H1 (cell line): ENCODE measurements around the gene LAMTOR4. TPM values are rescaled to one million over a fixed set of nuclear protein-coding genes. Genes with fewer than 3 reads are reported as not detected.

Source experiments
- CTCF ChIA-PET: fragments of 300-600 bp; sonication (Branson Sonifier 250); formaldehyde crosslinking; loops from one replicate; lab custom pipeline; 2021; ENCODE audit not compliant: partially characterized antibody; lab: Charles Lee
- POLR2A ChIA-PET: fragments of 300-600 bp; sonication (Branson Sonifier 250); formaldehyde crosslinking; loops from one replicate; lab custom pipeline; 2021; ENCODE audit warnings: inconsistent platforms; ENCODE audit not compliant: partially characterized antibody; lab: Charles Lee
- DNase-seq, 2 experiments: peaks; one replicate each; pipeline versions ENCODE4 v3.0.0 to v3.0.0-alpha.2; 2010 to 2022; ENCODE audit warnings: low spot score in 2 of 2, low read depth in 1 of 2, mixed read lengths in 1 of 2
- FAIRE-seq: peaks from 2 replicates; lab custom pipeline; 2011; peaks lifted over from hg19 to GRCh38; lab: Jason Lieb, UNC
- H2AFZ ChIP-seq: 2 replicates; pipeline ENCODE4 v1.8.1; 2012; ENCODE audit warnings: low read length, inconsistent platforms
- H2AK5ac ChIP-seq: 2 replicates; pipeline ENCODE4 v1.6.1; 2013; ENCODE audit warnings: low read depth, low read length
- H2BK120ac ChIP-seq: replicated peaks from 2 replicates; pipeline ENCODE3; 2013; ENCODE audit warnings: low read depth, low read length, inconsistent platforms
- H2BK12ac ChIP-seq: 2 replicates; pipeline ENCODE4 v1.6.1; 2013; ENCODE audit warnings: low read depth, low read length
- H2BK15ac ChIP-seq: 2 replicates; pipeline ENCODE4 v1.6.1; 2013; ENCODE audit warnings: low read length
- H2BK20ac ChIP-seq: 2 replicates; pipeline ENCODE4 v1.6.1; 2013; ENCODE audit warnings: low read length
- H2BK5ac ChIP-seq: 2 replicates; pipeline ENCODE4 v1.6.1; 2013; ENCODE audit warnings: low read depth, low read length
- H3K14ac ChIP-seq: 2 replicates; pipeline ENCODE4 v1.6.1; 2013; ENCODE audit warnings: inconsistent platforms; ENCODE audit not compliant: insufficient read length
- H3K18ac ChIP-seq: 2 replicates; pipeline ENCODE4 v1.6.1; 2013; ENCODE audit warnings: low read length; ENCODE audit errors: extremely low read depth
- H3K23ac ChIP-seq: 2 replicates; pipeline ENCODE4 v1.6.1; 2013; ENCODE audit warnings: inconsistent platforms; ENCODE audit not compliant: insufficient read length
- H3K23me2 ChIP-seq: 2 replicates; pipeline ENCODE4 v1.6.1; 2013; ENCODE audit warnings: low read depth, low read length
- H3K27ac ChIP-seq: 2 replicates; pipeline ENCODE4 v1.6.1; 2011; ENCODE audit warnings: low read depth, low read length, inconsistent platforms
- H3K27me3 ChIP-seq, 4 experiments: replicated peaks in 1 of 4; 1 replicate in 1 of 4; 2 replicates in 3 of 4; pipeline versions ENCODE4 v1.6.1 to v1.8.1; 2011 to 2013; ENCODE audit warnings: low read length in 3 of 4, mild to moderate bottlenecking in 3 of 4, inconsistent platforms in 2 of 4, mixed read lengths in 2 of 4, moderate library complexity in 1 of 4; ENCODE audit not compliant: control insufficient read depth in 3 of 4, insufficient read depth in 3 of 4; ENCODE audit errors: extremely low read depth in 1 of 4
- H3K36me3 ChIP-seq, 4 experiments: 2 replicates each; pipeline versions ENCODE4 v1.6.1 to v1.8.1; 2011 to 2013; ENCODE audit warnings: mild to moderate bottlenecking in 4 of 4, low read length in 3 of 4, moderate library complexity in 2 of 4, control low read depth in 1 of 4, inconsistent platforms in 1 of 4; ENCODE audit not compliant: insufficient read depth in 4 of 4, control insufficient read depth in 2 of 4
- H3K4ac ChIP-seq: replicated peaks from 2 replicates; pipeline ENCODE3; 2013; ENCODE audit warnings: low read length, low read depth, mixed read lengths, inconsistent platforms; ENCODE audit not compliant: insufficient read length
- H3K4me1 ChIP-seq, 4 experiments: replicated peaks in 1 of 4; 1 replicate in 1 of 4; 2 replicates in 3 of 4; pipeline versions ENCODE4 v1.6.1 to v1.8.1; 2011 to 2013; ENCODE audit warnings: low read length in 3 of 4, inconsistent platforms in 2 of 4, mixed read lengths in 1 of 4; ENCODE audit not compliant: insufficient read depth in 4 of 4, control insufficient read depth in 3 of 4
- H3K4me2 ChIP-seq, 2 experiments: 2 replicates each; pipeline versions ENCODE4 v1.6.1 to v1.8.1; 2011 to 2013; ENCODE audit warnings: low read depth in 2 of 2, low read length in 2 of 2, control low read depth in 1 of 2, inconsistent platforms in 1 of 2, mild to moderate bottlenecking in 1 of 2; ENCODE audit not compliant: insufficient read depth in 1 of 2
- H3K4me3 ChIP-seq, 4 experiments: fragments of 200-600, 300-600 bp in 1 of 4; sonication (generic), shearing (Covaris generic), sonication (Bioruptor Twin) in 1 of 4; 2 replicates each; pipeline versions ENCODE4 v1.5.1 to v1.8.1; 2011 to 2016; ENCODE audit warnings: low read length in 4 of 4, low read depth in 3 of 4, control low read depth in 2 of 4, inconsistent platforms in 2 of 4, mild to moderate bottlenecking in 2 of 4, mixed read lengths in 1 of 4, moderate library complexity in 1 of 4; ENCODE audit not compliant: insufficient read depth in 2 of 4; ENCODE audit errors: extremely low read depth in 1 of 4
- H3K56ac ChIP-seq: replicated peaks from 2 replicates; pipeline ENCODE3; 2013; ENCODE audit warnings: low read depth, mild to moderate bottlenecking, mixed read lengths, low read length, inconsistent platforms; ENCODE audit not compliant: insufficient read length
- H3K79me1 ChIP-seq: 2 replicates; pipeline ENCODE4 v1.6.1; 2013; ENCODE audit warnings: low read depth, low read length, control low read depth
- H3K79me2 ChIP-seq, 2 experiments: 2 replicates each; pipeline versions ENCODE4 v1.6.1 to v1.8.1; 2012 to 2013; ENCODE audit warnings: low read length in 2 of 2, mild to moderate bottlenecking in 2 of 2, inconsistent platforms in 1 of 2; ENCODE audit not compliant: insufficient read depth in 2 of 2, control insufficient read depth in 1 of 2
- H3K9ac ChIP-seq, 4 experiments: replicated peaks in 1 of 4; 1 replicate in 1 of 4; 2 replicates in 3 of 4; pipeline versions ENCODE4 v1.6.1 to v1.8.1; 2011 to 2013; ENCODE audit warnings: low read depth in 3 of 4, low read length in 3 of 4, control low read depth in 2 of 4, mild to moderate bottlenecking in 2 of 4, moderate library complexity in 2 of 4, inconsistent platforms in 1 of 4; ENCODE audit errors: extremely low read depth in 1 of 4
- H3K9me3 ChIP-seq, 2 experiments: 2 replicates each; pipeline versions ENCODE4 v1.6.1 to v1.8.1; 2012 to 2013; ENCODE audit warnings: mild to moderate bottlenecking in 2 of 2, moderate library complexity in 2 of 2, control low read depth in 1 of 2, inconsistent platforms in 1 of 2, low read depth in 1 of 2, low read length in 1 of 2, mixed read lengths in 1 of 2; ENCODE audit not compliant: insufficient read depth in 2 of 2
- H4K20me1 ChIP-seq, 2 experiments: replicated peaks in 1 of 2; 2 replicates each; pipeline versions ENCODE3 to v1.8.1; 2011 to 2013; ENCODE audit warnings: inconsistent platforms in 2 of 2, low read length in 2 of 2, mild to moderate bottlenecking in 1 of 2; ENCODE audit not compliant: insufficient read depth in 2 of 2, control insufficient read depth in 1 of 2
- H4K5ac ChIP-seq: 2 replicates; pipeline ENCODE4 v1.6.1; 2013; ENCODE audit warnings: low read length, low read depth, mixed read lengths, inconsistent platforms; ENCODE audit not compliant: insufficient read length
- H4K8ac ChIP-seq: 2 replicates; pipeline ENCODE4 v1.8.0; 2013; ENCODE audit warnings: mild to moderate bottlenecking, moderate library complexity, low read length, inconsistent platforms; ENCODE audit not compliant: insufficient read depth; ENCODE audit errors: extremely low read depth
- H4K91ac ChIP-seq: replicated peaks from 2 replicates; pipeline ENCODE3; 2013; ENCODE audit warnings: low read length, mixed read lengths, inconsistent platforms; ENCODE audit not compliant: insufficient read length
- BCL11A ChIP-seq, 2 experiments: IDR thresholded peaks; one replicate each; pipeline ENCODE4 v1.6.1; 2011; ENCODE audit warnings: low read depth in 2 of 2, low read length in 2 of 2, mild to moderate bottlenecking in 2 of 2
- CBX5 ChIP-seq: fragments of 300-800, 300-1000 bp; sonication (generic); IDR thresholded peaks from 2 replicates; pipeline ENCODE4 v1.7.1; 2016; ENCODE audit warnings: antibody characterized with exemption, low read length, low read depth
- CEBPB ChIP-seq: IDR thresholded peaks from 2 replicates; pipeline ENCODE4 v1.6.1; 2012; ENCODE audit warnings: low read depth, low read length
- CHD2 ChIP-seq: IDR thresholded peaks from 2 replicates; pipeline ENCODE4 v1.6.1; 2012; ENCODE audit warnings: low read length, improper control_type of control experiment
- CREB1 ChIP-seq: IDR thresholded peaks from 2 replicates; pipeline ENCODE4 v1.6.1; 2012; ENCODE audit warnings: inconsistent platforms
- EGR1 ChIP-seq: IDR thresholded peaks from 2 replicates; pipeline ENCODE4 v1.6.1; 2011; ENCODE audit warnings: low read depth, low read length, borderline replicate concordance
- MAFK ChIP-seq: IDR thresholded peaks from 2 replicates; pipeline ENCODE4 v1.6.1; 2012; ENCODE audit warnings: low read depth, mild to moderate bottlenecking, improper control_type of control experiment, low read length
- POLR2AphosphoS5 ChIP-seq: IDR thresholded peaks from 2 replicates; pipeline ENCODE4 v1.6.1; 2011; ENCODE audit warnings: low read depth, low read length
- POU5F1 ChIP-seq: IDR thresholded peaks from 2 replicates; pipeline ENCODE4 v1.6.1; 2011; ENCODE audit warnings: low read depth, mild to moderate bottlenecking, low read length, moderate library complexity
- RFX5 ChIP-seq: IDR thresholded peaks from 2 replicates; pipeline ENCODE4 v1.6.1; 2011; ENCODE audit warnings: low read depth, low read length, improper control_type of control experiment, borderline replicate concordance
- RNF2 ChIP-seq: fragments of 200-900, 300-1000 bp; sonication (generic); IDR thresholded peaks from 2 replicates; pipeline ENCODE4 v1.7.1; 2016; ENCODE audit warnings: borderline replicate concordance, low read depth, mild to moderate bottlenecking, antibody characterized with exemption, low read length; ENCODE audit not compliant: poor library complexity, severe bottlenecking; ENCODE audit errors: missing control alignments
- SIN3A ChIP-seq, 2 experiments: IDR thresholded peaks in 1 of 2; conservative IDR thresholded peaks in 1 of 2; 2 replicates each; pipeline ENCODE4 v1.6.1; 2011 to 2012; ENCODE audit warnings: low read length in 2 of 2, improper control_type of control experiment in 1 of 2, low read depth in 1 of 2, mild to moderate bottlenecking in 1 of 2
- SRF ChIP-seq: IDR thresholded peaks from 2 replicates; pipeline ENCODE4 v1.6.1; 2011; ENCODE audit warnings: mild to moderate bottlenecking, low read depth, low read length, moderate library complexity
- SUZ12 ChIP-seq: fragments of 200-600 bp; sonication (generic); IDR thresholded peaks from 2 replicates; pipeline ENCODE4 v1.6.1; 2012; ENCODE audit warnings: mild to moderate bottlenecking, inconsistent platforms, low read length, moderate library complexity, mixed read lengths
- TAF7 ChIP-seq: optimal IDR thresholded peaks from 2 replicates; pipeline ENCODE3; 2011; ENCODE audit warnings: low read depth, mild to moderate bottlenecking, inconsistent platforms, low read length, moderate library complexity, borderline replicate concordance
- WGBS, 2 experiments: shearing (Covaris generic) in 1 of 2; methylation state at CpG; one replicate each; pipeline versions ENCODE4 v1.1.6 to v1.1.7; 2013 to 2015; ENCODE audit warnings: low lambda C conversion rate in 2 of 2, mixed read lengths in 2 of 2, inconsistent platforms in 1 of 2, low coverage in 1 of 2, missing lambda C conversion rate in 1 of 2; ENCODE audit not compliant: insufficient replicate concordance in 2 of 2, insufficient coverage in 1 of 2, insufficient read length in 1 of 2; ENCODE audit errors: extremely low coverage in 1 of 2, missing lambda C conversion rate in 1 of 2; 5-methylcytosine and 5-hydroxymethylcytosine counted together
- polyA plus RNA-seq, 7 experiments: library from polyadenylated mRNA; depleted of rRNA in 3 of 7; stranded (reverse) in 5 of 7; unstranded in 2 of 7; fragments of >200 nt in 5 of 7; fragments of 200-250 nt in 2 of 7; gene quantifications; 1 replicate in 5 of 7; 2 replicates in 1 of 7; 4 replicates in 1 of 7; pipeline versions ENCODE4 v1.2.1 to v1.2.3, GENCODE V29; 2011 to 2013; ENCODE audit warnings: missing spikeins in 2 of 7, mixed read lengths in 2 of 7
- total RNA-seq: library from RNA; stranded (reverse); fragmentation: NEBNext Ultra II Directional; extraction: Animal tissue kit (Norgen Biotek cat#: 25700); gene quantifications from 2 replicates; pipeline ENCODE4 v1.2.1, GENCODE V29; 2021

LAMTOR4 gene
- total and polyA plus RNA-seq, 2 of the 8 experiments (the other 6 are each of a cell fraction or from before 2014, with no cell fraction given): 153 to 622 TPM

GRCh38 chr7:100141555-100141949, 7.2 kb upstream of the LAMTOR4 start:
- H3K79me2 ChIP-seq: no peaks in the 10 kb centered on the region
- H2BK20ac ChIP-seq: no peak overlapping the region
- ChIA-PET CTCF (interaction anchor here (1.0 to 10.2 kb wide), 4 partner anchors 9 to 76 kb away, joined by 3 to 108 read pairs (median 6); no protein-coding TSS in a partner anchor), POLR2A (interaction anchor here (0.6 to 1.4 kb wide), 5 partner anchors 9 to 40 kb away, joined by 3 to 9 read pairs (median 3); partner anchors contain the start of genes AP4M1 and MCM7)
- H3K4me1 ChIP-seq: peaks cover 0 to 2% (median 0%) of the 10 kb centered on the region in 4 experiments; a peak in 1 of 7 replicates
- 87% methylated on average over 3 of the region's 3 CpGs; no CpG with 5 or more reads in 1 of the 2 experiments for WGBS, 2 experiments
- H4K91ac ChIP-seq: no peak overlapping the region
- H2BK15ac ChIP-seq: no peak overlapping the region
- no peak overlapping the region for H4K5ac ChIP-seq
- DNase-seq: no peak
- no peak overlapping the region for H2AK5ac ChIP-seq
- H3K18ac ChIP-seq: no peak overlapping the region
- no peak overlapping the region for H2BK12ac ChIP-seq
- no peak overlapping the region for H3K14ac ChIP-seq
- H3K79me1 ChIP-seq: no peaks in the 10 kb centered on the region
- no peak overlapping the region for H3K9ac ChIP-seq
- H3K27ac ChIP-seq: no peak overlapping the region
- H2BK120ac ChIP-seq: no peak overlapping the region
- no peak overlapping the region for H3K56ac ChIP-seq
- no peaks in the 10 kb centered on the region for H3K9me3 ChIP-seq
- H3K36me3 ChIP-seq: no peaks in the 10 kb centered on the region
- no peak overlapping the region for H3K4me2 ChIP-seq
- no peak overlapping the region for H3K4me3 ChIP-seq
- FAIRE-seq: no peak
- no peaks in the 10 kb centered on the region for H4K20me1 ChIP-seq
- H3K23ac ChIP-seq: no peak overlapping the region
- H2BK5ac ChIP-seq: no peak overlapping the region
- H3K27me3 ChIP-seq: no peaks in the 10 kb centered on the region
- no peak overlapping the region for H2AFZ ChIP-seq
- H4K8ac ChIP-seq: no peak overlapping the region
- no peak overlapping the region for H3K4ac ChIP-seq
- no peaks in the 10 kb centered on the region for H3K23me2 ChIP-seq
- TF ChIP-seq MAFK (no peak), SIN3A (conservative IDR thresholded peaks at IDR 0.05 in 1 of 2, IDR thresholded peaks at IDR 0.05 in 1 of 2; ENCODE audit: low read depth in 1 of 2, low read length in 2 of 2) (no peak), RFX5 (no peak), CEBPB (no peak), RNF2 (no peak), SUZ12 (no peak), CHD2 (no peak), EGR1 (no peak), CBX5 (no peak), TAF7 (no peak), POU5F1 (no peak), SRF (no peak), BCL11A (IDR thresholded peaks at IDR 0.05; ENCODE audit: low read depth in 2 of 2, low read length in 2 of 2) (no peak), POLR2AphosphoS5 (no peak), CREB1 (no peak)
